ENCODE measurements around the gene COMT.

The COMT gene

DNA sequence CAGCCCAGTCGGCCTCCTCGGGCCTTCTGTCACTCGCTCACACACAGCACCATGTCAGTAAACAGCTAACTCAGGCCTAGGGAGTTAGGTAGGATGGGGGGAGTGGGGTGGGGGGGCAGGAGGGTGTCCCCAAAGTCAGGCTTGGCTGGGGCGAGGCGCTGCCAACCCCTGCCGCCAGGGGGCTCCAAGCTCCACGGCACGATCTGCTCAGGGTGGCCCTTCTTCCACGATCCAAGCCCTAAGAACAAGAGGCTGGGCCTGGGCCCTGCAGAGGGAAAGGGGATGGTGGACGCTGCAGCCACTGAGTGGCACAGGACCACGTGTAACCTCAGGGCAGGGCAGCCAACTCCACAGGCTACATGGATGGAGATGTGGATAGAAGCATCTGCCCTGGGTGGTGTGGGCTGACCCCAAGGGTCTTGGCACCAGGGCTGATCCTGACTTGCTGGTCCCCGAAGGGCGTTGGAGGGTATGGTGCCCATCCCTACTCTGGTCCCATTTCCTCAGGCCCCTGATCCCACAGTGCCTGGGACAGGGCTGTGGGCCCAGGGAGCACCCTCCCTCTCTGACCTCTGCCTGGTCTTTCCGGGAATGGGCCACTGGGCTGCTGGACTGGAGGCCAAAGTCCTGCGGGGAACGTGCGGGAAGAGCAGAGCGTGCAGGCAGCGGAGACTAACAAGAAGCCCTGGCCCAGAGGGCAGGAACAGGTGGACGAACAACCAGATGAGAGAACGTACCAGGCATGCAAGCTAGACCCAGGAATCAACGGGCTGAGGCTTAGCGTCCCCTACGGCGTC is 29.1 kb downstream of the COMT start:
- FAIRE-seq: no peak

- FAIRE-seq: no peak
Measured at GRCh38 chr22:19971276-19972124, 29.9 kb downstream of the COMT start.

GRCh38 chr22:19972251-19972650 is 30.7 kb downstream of the COMT start:
- no peak for FAIRE-seq

- no peak for FAIRE-seq
Measured at GRCh38 chr22:19972652-19973550, 31.3 kb downstream of the COMT start.

DNA sequence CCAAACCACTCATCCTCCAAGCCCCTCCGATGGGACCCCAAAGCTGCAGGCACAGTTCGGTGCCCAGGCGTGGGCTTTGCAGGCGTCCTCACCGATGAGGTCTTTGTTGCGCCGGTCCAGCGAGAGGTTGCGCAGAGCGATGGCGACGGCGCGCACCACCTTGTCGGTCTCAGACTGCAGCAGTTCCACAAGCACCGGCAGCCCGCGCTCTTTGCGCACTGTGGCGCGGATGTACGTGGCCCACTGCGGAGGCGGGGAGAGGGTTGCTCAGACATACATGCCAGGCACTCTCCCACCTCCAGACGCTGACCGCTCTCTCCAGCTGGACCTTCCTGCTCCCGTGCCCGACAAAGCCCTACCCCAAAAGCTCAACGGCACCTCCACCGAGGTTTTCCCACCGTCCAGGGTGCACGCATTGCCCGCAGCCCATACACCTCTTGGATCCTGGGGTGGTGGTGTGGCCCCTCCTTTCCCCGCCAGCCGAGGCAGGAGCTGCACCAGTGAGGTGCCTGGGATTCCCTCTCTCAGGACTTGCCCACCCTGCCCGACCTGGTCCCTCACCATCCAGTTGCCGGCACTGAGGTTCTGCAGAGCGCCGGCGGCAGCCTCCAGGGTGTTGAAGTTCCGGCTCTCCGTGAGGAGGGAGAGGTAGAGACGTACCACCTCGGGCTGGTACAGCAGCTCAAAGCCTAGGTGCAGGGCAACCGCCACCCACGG is 32.1 kb downstream of the COMT start:
- FAIRE-seq: no peak

- no peak for FAIRE-seq
Measured at GRCh38 chr22:19974268-19974861, 32.8 kb downstream of the COMT start.

DNA sequence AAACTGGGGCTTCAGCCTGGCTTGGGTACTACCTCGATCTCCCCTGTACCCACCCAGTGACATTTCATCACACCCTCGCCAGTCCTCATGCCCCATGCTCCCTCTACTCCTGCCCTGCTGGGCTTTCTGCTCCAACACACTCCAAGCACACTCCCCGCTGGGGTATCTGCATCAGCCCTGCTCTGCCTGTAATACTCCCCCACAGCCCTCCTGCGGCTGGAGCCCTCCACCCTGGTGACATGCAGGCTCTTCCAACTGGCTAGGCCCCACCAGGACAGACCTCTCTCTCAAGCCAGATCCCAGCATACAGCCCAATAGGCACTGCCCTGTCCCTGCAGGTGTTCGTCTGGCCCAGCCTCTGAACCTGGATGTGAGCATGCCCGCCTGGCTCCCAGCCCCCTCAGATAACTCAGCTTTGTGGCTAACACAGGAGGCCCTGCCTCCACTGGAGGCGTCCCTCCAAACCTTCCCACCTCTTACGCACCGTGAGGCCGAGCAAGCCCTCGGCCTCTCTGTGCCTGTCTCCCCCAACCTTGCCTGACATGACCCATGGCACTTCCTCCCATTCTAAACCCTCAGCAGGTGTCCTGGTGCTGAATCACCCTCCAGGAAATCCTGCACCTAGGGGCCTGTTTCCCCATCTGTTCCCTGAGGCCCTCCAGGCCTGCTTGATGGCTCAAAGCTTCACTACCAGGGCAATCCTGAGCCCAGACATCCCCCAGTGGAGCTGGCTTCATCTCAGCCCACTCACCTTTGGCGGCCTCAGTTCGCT is 33.5 kb downstream of the COMT start:
- FAIRE-seq: no peak

DNA sequence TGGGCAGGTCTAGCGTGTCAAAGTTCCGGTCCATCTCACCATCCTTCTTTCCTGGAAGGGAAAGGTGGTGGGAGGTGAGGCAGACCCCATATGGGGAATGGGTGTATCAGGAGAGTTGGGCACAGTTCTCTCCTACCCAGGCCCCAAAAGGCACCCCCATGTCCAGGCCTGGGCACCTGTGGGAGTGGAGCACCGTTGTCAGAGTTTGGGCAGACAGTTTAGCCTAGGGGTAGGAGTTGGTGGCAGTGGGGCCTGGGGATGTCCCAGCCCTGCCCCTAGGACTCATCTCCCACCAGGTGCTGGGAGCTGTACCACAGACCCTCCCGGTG is 34.1 kb downstream of the COMT start:
- FAIRE-seq: no peak

- FAIRE-seq: no peak
Measured at GRCh38 chr22:19976671-19977070, 35.1 kb downstream of the COMT start.

GRCh38 chr22:19977296-19978243 is 36.0 kb downstream of the COMT start:
- no peak for FAIRE-seq

GRCh38 chr22:19978748-19979147 is 37.2 kb downstream of the COMT start:
- no peak for FAIRE-seq

DNA sequence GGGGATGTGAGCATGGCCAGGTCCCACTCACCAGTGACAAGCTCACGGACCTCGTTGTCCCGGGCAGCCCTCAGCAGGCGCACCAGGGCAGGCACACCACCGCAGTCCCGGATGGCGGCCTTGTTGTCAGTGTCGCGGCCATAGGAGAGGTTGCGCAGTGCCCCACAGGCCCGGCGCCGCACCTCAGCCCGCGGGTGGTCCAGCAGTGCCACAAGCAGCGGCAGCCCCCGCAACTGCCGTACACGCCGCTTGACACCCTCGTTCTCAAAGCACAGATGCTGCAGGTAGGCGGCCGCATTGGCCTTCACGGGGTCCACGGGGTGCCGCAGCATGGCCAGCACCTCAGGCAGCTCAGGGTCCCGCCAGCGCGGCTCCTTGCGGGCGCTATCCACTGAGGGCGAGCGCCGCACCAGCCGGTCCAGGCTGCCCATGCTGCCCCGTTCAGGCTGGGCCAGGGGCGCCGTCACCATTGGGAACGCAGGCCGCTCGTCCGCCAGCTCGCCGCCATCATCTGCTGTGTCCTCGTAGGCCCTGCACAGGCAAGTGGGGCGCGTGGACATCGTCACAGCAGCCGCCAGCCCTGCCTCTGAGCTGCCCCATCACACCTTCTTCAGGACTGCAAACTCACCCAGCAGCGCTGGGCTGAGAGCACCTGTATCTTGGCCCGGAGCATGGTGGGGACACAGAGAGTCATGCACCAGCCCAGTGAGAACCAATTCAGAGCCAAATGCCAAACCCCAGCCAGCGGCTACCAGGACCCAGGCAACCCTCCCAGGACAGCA is 38.3 kb downstream of the COMT start:
- FAIRE-seq: no peak

- FAIRE-seq: no peak
Measured at GRCh38 chr22:19980766-19981165, 39.2 kb downstream of the COMT start.

- no peak for FAIRE-seq
Measured at GRCh38 chr22:19981171-19981960, 39.8 kb downstream of the COMT start.

DNA sequence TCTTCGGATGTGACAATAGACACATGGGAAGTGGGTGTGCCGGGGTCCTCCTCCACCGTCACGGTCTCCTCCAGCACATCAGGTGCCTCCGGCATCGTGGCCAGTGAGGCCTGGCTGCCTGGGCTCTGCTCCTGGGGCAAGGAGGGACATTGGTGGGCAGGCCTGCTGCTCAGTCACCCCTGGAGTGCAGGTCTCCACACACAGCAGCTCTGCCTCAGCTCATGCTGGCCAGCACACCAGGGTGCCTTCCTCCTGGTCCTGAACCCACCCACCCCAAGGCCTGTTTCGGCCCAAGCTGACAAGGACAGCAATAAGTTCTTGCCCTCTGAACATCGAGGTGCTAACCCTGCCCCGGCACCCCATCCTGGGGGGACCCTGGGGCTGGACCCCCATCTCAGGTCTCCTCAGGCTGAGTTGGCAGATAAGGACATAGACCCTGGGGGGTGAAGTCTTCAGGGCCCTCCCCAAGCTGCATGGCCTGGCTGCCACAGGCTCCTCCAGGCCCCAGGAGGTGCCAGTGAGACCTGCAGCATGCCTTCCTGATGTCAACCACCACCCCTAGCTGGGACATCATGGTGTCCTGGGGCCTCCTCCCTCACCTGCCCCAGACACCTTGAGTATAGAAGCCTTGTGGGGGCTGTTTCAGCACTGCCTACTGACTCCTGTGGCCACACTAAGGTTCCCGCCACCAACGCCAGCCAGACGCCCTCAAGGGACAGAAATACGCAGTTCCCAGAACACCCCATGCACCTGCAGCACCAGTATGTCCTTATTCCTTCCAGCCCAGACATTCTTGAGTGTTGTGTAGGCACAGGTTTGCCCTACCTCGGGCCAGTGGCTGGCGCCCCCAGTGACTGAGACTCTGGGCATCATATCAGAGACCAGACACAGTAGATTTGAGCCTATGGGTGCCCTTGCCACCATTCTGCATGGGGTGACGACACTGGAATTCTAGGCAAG is 40.7 kb downstream of the COMT start:
- FAIRE-seq: no peak

- no peak for FAIRE-seq
Measured at GRCh38 chr22:19982991-19983578, 41.5 kb downstream of the COMT start.

DNA sequence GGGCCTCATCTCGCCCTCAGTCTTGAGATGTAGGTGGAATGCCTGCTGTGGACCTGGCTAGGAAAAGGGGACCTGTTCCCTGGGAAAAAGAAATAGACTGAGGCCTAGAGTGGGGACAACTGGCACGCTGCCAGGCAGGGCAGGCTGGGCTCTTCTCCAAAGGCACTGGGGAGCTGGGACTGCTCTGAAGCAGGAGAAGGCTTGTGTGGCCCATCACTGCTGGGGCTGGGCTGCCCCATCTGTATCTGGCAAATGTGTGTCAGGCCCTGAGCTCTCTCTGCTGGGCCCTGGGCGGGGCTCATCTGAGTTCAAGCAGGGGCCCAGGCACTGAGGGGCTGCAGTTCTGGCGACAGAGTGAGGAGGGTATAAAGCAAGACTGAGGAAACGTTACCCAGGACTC is 42.2 kb downstream of the COMT start:
- FAIRE-seq: no peak
